GM19395 (cell line): ENCODE data around the gene RAB44.

Experiments
- ATAC-seq: cut with Tn5 transposase; IDR thresholded peaks from one replicate; pipeline ENCODE4 v1.9.1; 2021; ENCODE audit warnings: mild to moderate bottlenecking, moderate library complexity; ENCODE audit not compliant: unreplicated experiment

The RAB44 gene

GRCh38 chr6:36769676-36770499, 72.3 kb downstream of the RAB44 start:
- no peak for ATAC-seq

GRCh38 chr6:36771145-36771544, 73.5 kb downstream of the RAB44 start:
- no peak for ATAC-seq

GRCh38 chr6:36772397-36772796, 74.8 kb downstream of the RAB44 start:
- no peak for ATAC-seq

GRCh38 chr6:36774331-36774730, 76.7 kb downstream of the RAB44 start:
- ATAC-seq, result no peak

- no peak for ATAC-seq
These were observed 78.5 kb downstream of the RAB44 start for GRCh38 chr6:36776167-36776566.

GRCh38 chr6:36777801-36778200, 80.2 kb downstream of the RAB44 start:
- ATAC-seq, result no peak

- ATAC-seq, result no peak
These were observed 81.6 kb downstream of the RAB44 start for GRCh38 chr6:36779227-36779626.

GRCh38 chr6:36780442-36781177, 83.0 kb downstream of the RAB44 start:
- no peak for ATAC-seq

- ATAC-seq, result no peak
These were observed 84.0 kb downstream of the RAB44 start for GRCh38 chr6:36781669-36782068.
